H9 (cell line): ENCODE measurements around the gene NPLOC4. TPM values are rescaled to one million over a fixed set of nuclear protein-coding genes. Genes with fewer than 3 reads are reported as not detected.
A peak's percentile ranks its signal among the peaks of the same experiment; 100 is the strongest.

Source experiments
- DNase-seq: peaks from one replicate; pipeline ENCODE4 v3.0.0-alpha.2; 2017
- H2AFZ ChIP-seq: one replicate; pipeline ENCODE4 v1.6.1; 2013; ENCODE audit warnings: mild to moderate bottlenecking, low read length, control low read depth, moderate library complexity
- H2AK5ac ChIP-seq: 2 replicates; pipeline ENCODE4 v1.6.1; 2013; ENCODE audit warnings: low read length, control low read depth, mixed read lengths; ENCODE audit not compliant: insufficient read length
- H2BK120ac ChIP-seq: one replicate; pipeline ENCODE4 v1.6.1; 2013; ENCODE audit warnings: low read depth, mild to moderate bottlenecking, low read length, control low read depth, inconsistent platforms; ENCODE audit not compliant: poor library complexity, severe bottlenecking
- H2BK12ac ChIP-seq: 2 replicates; pipeline ENCODE4 v1.6.1; 2013; ENCODE audit warnings: low read length, control low read depth, mixed read lengths, low read depth; ENCODE audit not compliant: insufficient read length
- H2BK15ac ChIP-seq: 2 replicates; pipeline ENCODE4 v1.6.1; 2013; ENCODE audit warnings: low read depth, low read length, control low read depth
- H2BK20ac ChIP-seq: one replicate; pipeline ENCODE4 v1.6.1; 2013; ENCODE audit warnings: low read depth, mild to moderate bottlenecking, low read length, control low read depth, inconsistent platforms; ENCODE audit not compliant: poor library complexity, severe bottlenecking
- H2BK5ac ChIP-seq: 2 replicates; pipeline ENCODE4 v1.6.1; 2013; ENCODE audit warnings: low read length, control low read depth, mixed read lengths; ENCODE audit not compliant: insufficient read length
- H3K14ac ChIP-seq: 2 replicates; pipeline ENCODE4 v1.6.1; 2013; ENCODE audit warnings: low read length, control low read depth; ENCODE audit not compliant: insufficient read depth
- H3K18ac ChIP-seq: 2 replicates; pipeline ENCODE4 v1.6.1; 2013; ENCODE audit warnings: low read depth, mild to moderate bottlenecking, mixed read lengths, low read length, control low read depth; ENCODE audit not compliant: insufficient read length
- H3K23ac ChIP-seq: 2 replicates; pipeline ENCODE4 v1.6.1; 2013; ENCODE audit warnings: low read length, control low read depth, mixed read lengths, low read depth; ENCODE audit not compliant: insufficient read length
- H3K23me2 ChIP-seq: 2 replicates; pipeline ENCODE4 v1.6.1; 2013; ENCODE audit warnings: low read depth, mild to moderate bottlenecking, mixed read lengths, low read length, control low read depth; ENCODE audit not compliant: insufficient read length, poor library complexity, severe bottlenecking
- H3K27ac ChIP-seq: 2 replicates; pipeline ENCODE4 v1.5.1; 2013; ENCODE audit warnings: low read length, control low read depth, mixed read lengths, low read depth; ENCODE audit not compliant: insufficient read length
- H3K27me3 ChIP-seq: 2 replicates; pipeline ENCODE4 v1.6.1; 2013; ENCODE audit warnings: low read length, control low read depth, inconsistent platforms; ENCODE audit not compliant: insufficient read depth
- H3K4ac ChIP-seq: 2 replicates; pipeline ENCODE4 v1.6.1; 2013; ENCODE audit warnings: low read depth, mild to moderate bottlenecking, control low read depth, inconsistent platforms, low read length, moderate library complexity
- H3K4me1 ChIP-seq: 2 replicates; pipeline ENCODE4 v1.6.1; 2013; ENCODE audit warnings: low read length, control low read depth, inconsistent platforms; ENCODE audit not compliant: insufficient read depth
- H3K4me2 ChIP-seq: 2 replicates; pipeline ENCODE4 v1.6.1; 2013; ENCODE audit warnings: low read length, control low read depth, mixed read lengths; ENCODE audit not compliant: insufficient read length, insufficient read depth
- H3K56ac ChIP-seq: 2 replicates; pipeline ENCODE4 v1.6.1; 2013; ENCODE audit warnings: low read depth, mild to moderate bottlenecking, mixed read lengths, low read length, control low read depth; ENCODE audit not compliant: insufficient read length
- H3K79me1 ChIP-seq: 2 replicates; pipeline ENCODE4 v1.6.1; 2013; ENCODE audit warnings: low read depth, mild to moderate bottlenecking, moderate library complexity, low read length, control low read depth, inconsistent platforms; ENCODE audit not compliant: insufficient read depth, poor library complexity, severe bottlenecking
- H3K79me2 ChIP-seq: 2 replicates; pipeline ENCODE4 v1.6.1; 2013; ENCODE audit warnings: low read length, control low read depth, inconsistent platforms; ENCODE audit not compliant: insufficient read depth
- H3K9ac ChIP-seq: 2 replicates; pipeline ENCODE4 v1.6.1; 2013; ENCODE audit warnings: low read length, control low read depth, mixed read lengths; ENCODE audit not compliant: insufficient read length; ENCODE audit errors: extremely low read depth
- H3K9me3 ChIP-seq: one replicate; pipeline ENCODE4 v1.6.1; 2013; ENCODE audit warnings: low read depth, low read length, inconsistent platforms; ENCODE audit not compliant: control insufficient read depth
- H3T11ph ChIP-seq: one replicate; pipeline ENCODE4 v1.6.1; 2013; ENCODE audit warnings: mild to moderate bottlenecking, low read length, control low read depth, inconsistent platforms
- H4K20me1 ChIP-seq: one replicate; pipeline ENCODE4 v1.6.1; 2013; ENCODE audit not compliant: control insufficient read depth, insufficient read length, insufficient read depth
- H4K5ac ChIP-seq: 2 replicates; pipeline ENCODE4 v1.6.1; 2013; ENCODE audit warnings: low read depth, mild to moderate bottlenecking, mixed read lengths, low read length, control low read depth; ENCODE audit not compliant: insufficient read length
- H4K8ac ChIP-seq: replicated peaks from 2 replicates; pipeline ENCODE4 v1.6.1; 2013; ENCODE audit warnings: low read length, control low read depth, mixed read lengths, low read depth; ENCODE audit not compliant: insufficient read length
- H4K91ac ChIP-seq: 2 replicates; pipeline ENCODE4 v1.6.1; 2013; ENCODE audit warnings: low read depth, mild to moderate bottlenecking, moderate library complexity, mixed read lengths, low read length, control low read depth; ENCODE audit not compliant: insufficient read length
- H3K27ac Mint-ChIP-seq, 3 experiments: 2 replicates in 2 of 3; 3 replicates in 1 of 3; pipeline ENCODE4 v1.8.0; 2020 to 2021; ENCODE audit warnings: mixed read lengths in 3 of 3, mild to moderate bottlenecking in 1 of 3, moderate library complexity in 1 of 3
- H3K27me3 Mint-ChIP-seq: 2 replicates; pipeline ENCODE4 v1.8.0; 2021; ENCODE audit warnings: low read depth, mild to moderate bottlenecking, moderate library complexity, mixed read lengths
- H3K36me3 Mint-ChIP-seq, 3 experiments: 2 replicates in 2 of 3; 3 replicates in 1 of 3; pipeline ENCODE4 v1.8.0; 2020 to 2021; ENCODE audit warnings: low read depth in 3 of 3, mixed read lengths in 3 of 3; ENCODE audit not compliant: insufficient read depth in 1 of 3
- H3K4me1 Mint-ChIP-seq, 2 experiments: 2 replicates each; pipeline ENCODE4 v1.8.0; 2020; ENCODE audit warnings: mixed read lengths in 2 of 2
- H3K4me3 Mint-ChIP-seq, 2 experiments: 2 replicates in 1 of 2; 3 replicates in 1 of 2; pipeline ENCODE4 v1.8.0; 2020 to 2021; ENCODE audit warnings: mild to moderate bottlenecking in 2 of 2, mixed read lengths in 2 of 2, moderate library complexity in 1 of 2
- H3K9me3 Mint-ChIP-seq, 2 experiments: 2 replicates in 1 of 2; 3 replicates in 1 of 2; pipeline ENCODE4 v1.8.0; 2020; ENCODE audit warnings: mild to moderate bottlenecking in 2 of 2, mixed read lengths in 2 of 2, moderate library complexity in 1 of 2
- CTCF ChIP-seq: fragments of 200-600 bp; sonication (generic); conservative IDR thresholded peaks from 3 replicates; pipeline ENCODE4 v1.8.0; 2021; ENCODE audit warnings: antibody characterized with exemption, mild to moderate bottlenecking
- WGBS: extraction: QIAGEN DNeasy Blood & Tissue Kit; methylation state at CpG from one replicate; pipeline ENCODE4 v1.1.7; 2013; ENCODE audit warnings: missing lambda C conversion rate, low lambda C conversion rate, mixed read lengths; ENCODE audit not compliant: insufficient read length; ENCODE audit errors: extremely low coverage; 5-methylcytosine and 5-hydroxymethylcytosine counted together
- total RNA-seq: library from RNA; stranded (reverse); gene quantifications from 2 replicates; pipeline ENCODE4 v1.2.1, GENCODE V29; 2021

NPLOC4 gene
- total RNA-seq, 1 experiment from 2014 or later, result 103 TPM

- no peaks in the 10 kb centered on the region for H3K9me3 ChIP-seq
- no peak overlapping the region for H4K8ac ChIP-seq
- H3K27me3 ChIP-seq, result no peaks in the 10 kb centered on the region
- H2BK120ac ChIP-seq, result no peak overlapping the region
- no peak overlapping the region for H2AFZ ChIP-seq
- no peak overlapping the region for H4K91ac ChIP-seq
- Mint-ChIP-seq H3K9me3 (no peaks in the 10 kb centered on the region), H3K27ac (peak overlapping the region; percentile 24 to 98 (median 81); a peak in 6 of 7 replicates), H3K4me3 (peak overlapping the region; percentile 97), H3K27me3 (no peaks in the 10 kb centered on the region), H3K36me3 (peaks cover 26 to 48% (median 47%) of the 10 kb centered on the region in 3 experiments; a peak in 6 of 7 replicates), H3K4me1 (peaks cover 18 to 19% of the 10 kb centered on the region in 2 experiments)
- no peak overlapping the region for H3T11ph ChIP-seq
- H3K14ac ChIP-seq, result peak overlapping the region; percentile 58; the same call in 1 of the 2 replicates
- H3K79me1 ChIP-seq, result peaks cover 10% of the 10 kb centered on the region
- H3K18ac ChIP-seq, result no peak overlapping the region
- no peak overlapping the region for H3K23ac ChIP-seq
- H3K9ac ChIP-seq, result peak overlapping the region; percentile 54
- H2BK12ac ChIP-seq, result no peak overlapping the region
- no peak overlapping the region for H2BK5ac ChIP-seq
- no CpG with 5 or more reads among the region's 16 CpGs for WGBS
- H4K5ac ChIP-seq, result no peak overlapping the region
- peak; percentile 64 for DNase-seq
- H3K4ac ChIP-seq, result no peak overlapping the region
- no peaks in the 10 kb centered on the region for H4K20me1 ChIP-seq
- H3K56ac ChIP-seq, result no peak overlapping the region
- H3K23me2 ChIP-seq, result peaks cover 3% of the 10 kb centered on the region
- no peak overlapping the region for H3K27ac ChIP-seq
- TF ChIP-seq CTCF, result no peak
- H2BK20ac ChIP-seq, result no peak overlapping the region
- H2BK15ac ChIP-seq, result no peak overlapping the region
- H3K4me2 ChIP-seq, result peak overlapping the region; percentile 74
- H2AK5ac ChIP-seq, result no peak overlapping the region
- peaks cover 2% of the 10 kb centered on the region; the same call in 1 of the 2 replicates for H3K4me1 ChIP-seq
- H3K79me2 ChIP-seq, result peaks cover 4% of the 10 kb centered on the region; the same call in 1 of the 2 replicates
Measured at GRCh38 chr17:81666092-81666341, 29.1 kb upstream of the NPLOC4 start.
